ENCODE data around the gene GALNT3.

GALNT3 gene

GRCh38 chr2:165716091-165716490, 78.0 kb downstream of the GALNT3 start:
- Histone ChIP-seq H3K4me1 (peaks cover 0 to 9% (median 0%) of the 10 kb centered on the region in 4 donors), H3K36me3 (no peaks in the 10 kb centered on the region), H3K4me3 (no peak overlapping the region), H3K27me3 (no peaks in the 10 kb centered on the region), H3K27ac (no peak overlapping the region), H3K9me3 (no peaks in the 10 kb centered on the region)
- intact Hi-C loops (cut with DNase I; ENCODE audit: low total_unique reads): no loop called here
- no peak for DNase-seq
- TF ChIP-seq CTCF (IDR thresholded peaks at IDR 0.05): no peak

DNA sequence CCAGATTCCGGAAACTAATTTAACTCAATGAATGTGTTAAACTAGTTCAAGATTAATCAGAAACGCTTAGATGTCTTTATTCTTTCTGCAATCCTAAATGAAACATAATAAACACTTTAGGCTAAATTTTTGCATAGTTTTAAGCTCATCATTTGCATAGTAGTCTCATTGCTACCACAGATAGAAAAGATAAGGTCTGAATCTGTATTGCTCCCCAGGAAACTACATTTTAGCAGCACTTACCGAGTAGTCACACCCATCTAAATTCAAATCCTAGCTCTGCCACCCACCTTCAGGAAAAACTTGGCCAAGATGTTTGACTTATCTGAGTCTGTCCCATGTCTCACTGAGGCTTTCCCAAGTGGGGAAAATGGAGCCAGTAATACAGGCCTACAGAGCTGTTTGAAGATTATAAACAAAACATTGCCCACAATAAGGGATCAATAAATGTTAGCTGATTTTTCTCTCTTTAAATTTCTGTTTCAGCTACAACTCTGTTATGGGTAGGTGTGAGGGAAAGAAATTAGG, 87.0 kb downstream of the GALNT3 start:
- Histone ChIP-seq H3K9me3 (no peaks in the 10 kb centered on the region), H3K4me3 (no peak overlapping the region), H3K36me3 (no peaks in the 10 kb centered on the region), H3K4me1 (no peaks in the 10 kb centered on the region), H3K27ac (no peak overlapping the region), H3K27me3 (no peaks in the 10 kb centered on the region)
- no peak for TF ChIP-seq CTCF (IDR thresholded peaks at IDR 0.05)
- no peak for DNase-seq
- intact Hi-C loops (cut with DNase I; ENCODE audit: low total_unique reads): no loop called here

GRCh38 chr2:165701147-165701546, 92.9 kb downstream of the GALNT3 start:
- TF ChIP-seq CTCF (IDR thresholded peaks at IDR 0.05): no peak
- intact Hi-C loops (cut with DNase I; ENCODE audit: low total_unique reads): loop anchor here (5.0 kb wide), 1 partner anchor 299 kb away; no protein-coding TSS in a partner anchor
- Histone ChIP-seq H3K36me3 (no peaks in the 10 kb centered on the region), H3K27me3 (no peaks in the 10 kb centered on the region), H3K4me1 (peaks cover 0 to 5% (median 4%) of the 10 kb centered on the region in 4 donors), H3K4me3 (no peak overlapping the region), H3K27ac (no peak overlapping the region), H3K9me3 (no peaks in the 10 kb centered on the region)
- DNase-seq: no peak

DNA sequence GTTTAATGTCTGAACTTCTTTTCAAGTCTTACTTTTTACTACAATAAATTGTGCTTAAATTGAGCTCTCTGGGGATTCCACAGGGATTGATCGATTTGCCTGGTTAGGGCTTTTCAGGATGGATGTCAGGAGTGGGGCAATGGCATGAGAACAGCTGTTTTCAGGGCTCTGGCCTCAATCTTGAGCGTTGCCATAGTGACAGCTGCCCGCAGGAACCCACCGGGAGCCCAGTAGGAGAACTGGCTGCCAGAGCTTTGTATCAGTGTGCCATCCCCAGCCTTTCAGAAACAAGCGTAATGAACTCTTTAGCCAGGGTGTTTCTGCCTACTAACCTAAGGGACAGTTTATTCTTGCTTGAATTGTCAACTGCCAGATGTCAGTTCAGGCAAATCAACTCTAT, 93.5 kb downstream of the GALNT3 start:
- Histone ChIP-seq H3K36me3 (no peaks in the 10 kb centered on the region), H3K4me1 (peaks cover 0 to 5% (median 4%) of the 10 kb centered on the region in 4 donors), H3K27me3 (no peaks in the 10 kb centered on the region), H3K9me3 (no peaks in the 10 kb centered on the region), H3K27ac (no peak overlapping the region), H3K4me3 (no peak overlapping the region)
- DNase-seq: no peak
- no peak for TF ChIP-seq CTCF (IDR thresholded peaks at IDR 0.05)
- intact Hi-C loops (cut with DNase I; ENCODE audit: low total_unique reads): loop anchor here (5.0 kb wide), 1 partner anchor 298 kb away; no protein-coding TSS in a partner anchor

DNA sequence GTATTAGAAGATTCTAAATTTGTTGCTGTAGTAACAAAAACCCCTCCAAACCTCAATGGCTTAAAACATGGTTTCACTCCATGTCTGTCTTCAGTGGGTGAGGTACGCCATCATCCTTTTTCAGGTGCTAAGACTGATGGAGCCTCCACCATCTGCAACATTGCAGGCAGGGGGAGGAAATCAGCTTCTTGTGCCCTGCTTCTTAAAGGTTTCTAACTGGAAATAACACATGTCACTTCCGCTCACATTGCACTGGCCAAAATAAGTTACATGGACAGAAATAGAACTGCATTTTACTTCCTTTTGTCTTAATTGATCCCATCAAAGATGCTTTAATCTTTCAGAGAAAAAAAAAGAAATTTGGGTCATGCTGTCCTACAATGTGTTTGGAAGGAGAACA, 94.1 kb downstream of the GALNT3 start:
- Histone ChIP-seq H3K9me3 (no peaks in the 10 kb centered on the region), H3K4me1 (peaks cover 0 to 5% (median 4%) of the 10 kb centered on the region in 4 donors), H3K36me3 (no peaks in the 10 kb centered on the region), H3K27ac (no peak overlapping the region), H3K27me3 (no peaks in the 10 kb centered on the region), H3K4me3 (no peak overlapping the region)
- DNase-seq: no peak
- intact Hi-C loops (cut with DNase I; ENCODE audit: low total_unique reads): loop anchor here (5.0 kb wide), 1 partner anchor 298 kb away; no protein-coding TSS in a partner anchor
- TF ChIP-seq CTCF (IDR thresholded peaks at IDR 0.05): no peak

All from tibial artery (tissue), 4 donors.